GM12878 (cell line): ENCODE measurements around the gene PPM1E. TPM values are rescaled to one million over a fixed set of nuclear protein-coding genes. Genes with fewer than 3 reads are reported as not detected.

Experiments used
- ATAC-seq: fragments of 200-7000 bp; cut with Tn5 transposase; 3 replicates; pipeline ENCODE4 v1.9.1; 2020; ENCODE audit warnings: mild to moderate bottlenecking, moderate library complexity
- BruUV-seq: library from RNA; stranded (reverse); fragments of 400-500 nt; replicated peaks from 2 replicates; lab custom pipeline; 2021; lab: Mats Ljungman, UMichigan
- CTCF ChIA-PET: fragments of 300-600 bp; sonication (Branson Sonifier 250); formaldehyde crosslinking; extraction: SDS; loops from one replicate; lab custom pipeline; 2021; ENCODE audit warnings: inconsistent platforms; lab: Yijun Ruan, JAX
- POLR2A ChIA-PET: fragments of 350-600 bp; formaldehyde crosslinking; extraction: SDS; loops from one replicate; lab custom pipeline; 2021; ENCODE audit warnings: inconsistent platforms; lab: Charles Lee
- RAD21 ChIA-PET: fragments of 300-600 bp; sonication (Branson Sonifier 250); formaldehyde crosslinking; loops from one replicate; lab custom pipeline; 2023; ENCODE audit warnings: antibody characterized with exemption; ENCODE audit not compliant: unreplicated experiment; lab: Charles Lee
- SMC1A ChIA-PET: fragments of 300-600 bp; sonication (Branson Sonifier 250); formaldehyde crosslinking; loops from one replicate; lab custom pipeline; 2023; ENCODE audit not compliant: unreplicated experiment, uncharacterized antibody; lab: Charles Lee
- DNase-seq: peaks from one replicate; pipeline ENCODE4 v3.0.0-alpha.2; 2011; ENCODE audit warnings: low read depth, low spot score
- FAIRE-seq: peaks from 3 replicates; lab custom pipeline; 2011; peaks lifted over from hg19 to GRCh38; lab: Jason Lieb, UNC
- H2AFZ ChIP-seq: 2 replicates; pipeline ENCODE4 v1.6.0; 2011; ENCODE audit warnings: low read depth, low read length, control low read depth; ENCODE audit not compliant: control insufficient read depth
- H3K27ac ChIP-seq: 2 replicates; pipeline ENCODE4 v1.5.1; 2011; ENCODE audit warnings: control low read depth; ENCODE audit not compliant: control insufficient read depth, insufficient read depth
- H3K27me3 ChIP-seq, 2 experiments: replicated peaks in 1 of 2; 2 replicates each; pipeline versions ENCODE4 v1.6.0 to v1.6.1; 2011; ENCODE audit warnings: low read length in 1 of 2; ENCODE audit not compliant: control insufficient read depth in 2 of 2, insufficient read depth in 2 of 2
- H3K36me3 ChIP-seq, 2 experiments: 2 replicates each; pipeline ENCODE4 v1.5.1; 2011; ENCODE audit warnings: low read length in 1 of 2; ENCODE audit not compliant: control insufficient read depth in 2 of 2, insufficient read depth in 2 of 2
- H3K4me1 ChIP-seq: 2 replicates; pipeline ENCODE4 v1.6.1; 2011; ENCODE audit warnings: mild to moderate bottlenecking, low read length, moderate library complexity, mixed read lengths; ENCODE audit not compliant: control insufficient read depth, insufficient read depth
- H3K4me2 ChIP-seq: 2 replicates; pipeline ENCODE4 v1.6.0; 2011; ENCODE audit warnings: control low read depth; ENCODE audit not compliant: control insufficient read depth, insufficient read depth
- H3K4me3 ChIP-seq: fragments of 200-600 bp; sonication (generic); 2 replicates; pipeline ENCODE4 v1.5.1; 2016
- H3K79me2 ChIP-seq: 2 replicates; pipeline ENCODE4 v1.6.0; 2011; ENCODE audit warnings: low read length; ENCODE audit not compliant: control insufficient read depth, insufficient read depth
- H3K9ac ChIP-seq: 2 replicates; pipeline ENCODE4 v1.8.0; 2011; ENCODE audit warnings: low read length, control low read depth, mixed read lengths; ENCODE audit not compliant: control insufficient read depth, insufficient read depth
- H3K9me3 ChIP-seq: replicated peaks from 3 replicates; pipeline ENCODE4 v1.5.1; 2011; ENCODE audit warnings: mild to moderate bottlenecking, low read length; ENCODE audit not compliant: control insufficient read depth, insufficient read depth
- H4K20me1 ChIP-seq: 2 replicates; pipeline ENCODE4 v1.6.0; 2011; ENCODE audit not compliant: control insufficient read depth, insufficient read depth
- HDGF ChIP-seq: fragments of 450-650 bp; IDR thresholded peaks from 2 replicates; pipeline ENCODE4 v1.6.1; 2016; ENCODE audit warnings: antibody characterized with exemption
- IRF4 ChIP-seq: IDR thresholded peaks from 2 replicates; pipeline ENCODE4 v1.6.1; 2011; ENCODE audit warnings: low read depth, low read length
- RELB ChIP-seq: fragments of 450-650 bp; IDR thresholded peaks from 2 replicates; pipeline ENCODE4 v1.6.1; 2017; ENCODE audit warnings: low read depth, mild to moderate bottlenecking, moderate library complexity
- ZBTB40 ChIP-seq: fragments of 450-650 bp; IDR thresholded peaks from 2 replicates; pipeline ENCODE4 v1.6.1; 2016; ENCODE audit warnings: mild to moderate bottlenecking, moderate library complexity, borderline replicate concordance
- WGBS: methylation state at CpG from one replicate; pipeline ENCODE4 v1.1.6; 2016; ENCODE audit warnings: low lambda C conversion rate; ENCODE audit not compliant: insufficient replicate concordance, insufficient coverage; ENCODE audit errors: missing lambda C conversion rate; 5-methylcytosine and 5-hydroxymethylcytosine counted together
- in situ Hi-C: fragments of 300-500 bp; cut with MboI; formaldehyde crosslinking; loops from 9 replicates; pipeline ENCODE4 v1.14.3; 2018; ENCODE audit warnings: mixed read lengths
- intact Hi-C: fragments of 100-400 bp; cut with micrococcal nuclease; formaldehyde crosslinking; loops from one replicate; pipeline ENCODE4 v1.14.2; 2022; ENCODE audit not compliant: unreplicated experiment
- polyA plus RNA-seq, 11 experiments: library from polyadenylated mRNA; depleted of rRNA in 4 of 11; unstranded in 6 of 11; stranded (reverse) in 5 of 11; fragments of >200 nt; fragmentation: Nextera tagmentation in 4 of 11; fragmentation: Illumina TruSeq in 1 of 11; extraction: Ambion mirVana in 4 of 11; extraction: Trizol in 1 of 11; gene quantifications; 1 replicate in 1 of 11; 2 replicates in 10 of 11; pipeline versions ENCODE4 v1.2.1 to v1.2.3, GENCODE V29; 2011 to 2016; ENCODE audit warnings: inconsistent platforms in 2 of 11, missing spikeins in 2 of 11, low read depth in 1 of 11
- total RNA-seq, 4 experiments: library from RNA; depleted of rRNA in 3 of 4; stranded (reverse); fragments of >200 nt in 3 of 4; fragmentation: Illumina TruSeq in 1 of 4; extraction: Trizol in 1 of 4; gene quantifications; 2 replicates each; pipeline versions ENCODE4 v1.2.1 to v1.2.3, GENCODE V29; 2013 to 2021

Gene PPM1E
- total and polyA plus RNA-seq, 10 of the 15 experiments (the other 5 are each of a cell fraction or from before 2014, with no cell fraction given): 0.07 to 0.28 (median 0.16) TPM

- intact Hi-C loops: no loop called here
- no TSS peak for BruUV-seq
- Histone ChIP-seq H3K9me3 (no peaks in the 10 kb centered on the region), H3K27ac (no peak overlapping the region), H3K27me3 (no peaks in the 10 kb centered on the region), H3K36me3 (no peaks in the 10 kb centered on the region), H4K20me1 (no peaks in the 10 kb centered on the region), H3K9ac (no peak overlapping the region), H3K4me1 (no peaks in the 10 kb centered on the region), H2AFZ (no peak overlapping the region), H3K4me2 (no peak overlapping the region), H3K79me2 (no peaks in the 10 kb centered on the region), H3K4me3 (no peak overlapping the region)
- SMC1A ChIA-PET: interaction anchor here (1.0 to 2.3 kb wide), 3 partner anchors 10 to 177 kb away, joined by 3 to 5 read pairs (median 4); no protein-coding TSS in a partner anchor
- DNase-seq: no peak
- CTCF ChIA-PET: no interaction called here
- in situ Hi-C loops: no loop called here
- FAIRE-seq: no peak
- RAD21 ChIA-PET: interaction anchor here (1.2 kb wide), 1 partner anchor 115 kb away, joined by 3 read pairs; no protein-coding TSS in a partner anchor
- TF ChIP-seq HDGF (no peak), ZBTB40 (no peak), IRF4 (no peak), RELB (no peak)
- 49% methylated on average over 3 of the region's 3 CpGs for WGBS
- ATAC-seq: no peak
- POLR2A ChIA-PET: no interaction called here
Measured at GRCh38 chr17:58889928-58890327, 134.3 kb downstream of the PPM1E start.
